GM12878 (cell line): ENCODE measurements around the gene SIRT2. TPM values are rescaled to one million over a fixed set of nuclear protein-coding genes. Genes with fewer than 3 reads are reported as not detected.

Experiments
- BHLHE40 ChIP-seq, 2 experiments: fragments of 450-650 bp in 1 of 2; IDR thresholded peaks; 2 replicates each; pipeline ENCODE4 v1.6.1; 2011 to 2017; ENCODE audit warnings: low read depth in 2 of 2, borderline replicate concordance in 1 of 2, improper control_type of control experiment in 1 of 2, low read length in 1 of 2, mild to moderate bottlenecking in 1 of 2
- GABPA ChIP-seq: IDR thresholded peaks from 2 replicates; pipeline ENCODE4 v1.6.1; 2014; ENCODE audit warnings: antibody characterized with exemption, low read depth, mild to moderate bottlenecking, inconsistent platforms
- HCFC1 ChIP-seq: fragments of 150-350 bp; IDR thresholded peaks from 2 replicates; pipeline ENCODE4 v1.6.1; 2014; ENCODE audit warnings: low read length
- HDAC6 ChIP-seq: fragments of 200-600 bp; sonication (generic); IDR thresholded peaks from one replicate; pipeline ENCODE4 v1.8.0; 2017; ENCODE audit warnings: antibody characterized with exemption; ENCODE audit not compliant: unreplicated experiment
- HDGF ChIP-seq: fragments of 450-650 bp; IDR thresholded peaks from 2 replicates; pipeline ENCODE4 v1.6.1; 2016; ENCODE audit warnings: antibody characterized with exemption
- MEF2A ChIP-seq: IDR thresholded peaks from 2 replicates; pipeline ENCODE4 v1.6.1; 2011; ENCODE audit warnings: low read depth, mild to moderate bottlenecking, low read length, moderate library complexity; ENCODE audit not compliant: insufficient read depth
- MTA2 ChIP-seq: fragments of 450-650 bp; IDR thresholded peaks from 2 replicates; pipeline ENCODE4 v1.6.1; 2016; ENCODE audit warnings: low read depth, mild to moderate bottlenecking, moderate library complexity
- MYB ChIP-seq: fragments of 150-350 bp; IDR thresholded peaks from 2 replicates; pipeline ENCODE4 v1.6.1; 2014; ENCODE audit warnings: mild to moderate bottlenecking, low read depth, low read length, borderline replicate concordance
- NRF1 ChIP-seq: conservative IDR thresholded peaks from 2 replicates; pipeline ENCODE4 v1.6.1; 2011; ENCODE audit warnings: mild to moderate bottlenecking, low read depth, low read length, improper control_type of control experiment
- PAX5 ChIP-seq: IDR thresholded peaks from 2 replicates; pipeline ENCODE4 v1.6.1; 2011; ENCODE audit warnings: low read depth, low read length, borderline replicate concordance
- PML ChIP-seq: IDR thresholded peaks from 2 replicates; pipeline ENCODE4 v1.6.1; 2012; ENCODE audit warnings: low read length, inconsistent platforms
- SIN3A ChIP-seq: IDR thresholded peaks from 2 replicates; pipeline ENCODE4 v1.6.1; 2012; ENCODE audit warnings: low read depth, low read length, improper control_type of control experiment
- SP1 ChIP-seq: IDR thresholded peaks from one replicate; pipeline ENCODE4 v1.6.1; 2011; ENCODE audit warnings: low read depth, low read length
- YY1 ChIP-seq: IDR thresholded peaks from 2 replicates; pipeline ENCODE4 v1.6.1; 2011; ENCODE audit warnings: low read depth, mild to moderate bottlenecking, low read length
- ZBED1 ChIP-seq: IDR thresholded peaks from 2 replicates; pipeline ENCODE4 v1.6.1; 2016; ENCODE audit warnings: borderline replicate concordance
- polyA plus RNA-seq, 11 experiments: library from polyadenylated mRNA; depleted of rRNA in 4 of 11; unstranded in 6 of 11; stranded (reverse) in 5 of 11; fragments of >200 nt; fragmentation: Nextera tagmentation in 4 of 11; fragmentation: Illumina TruSeq in 1 of 11; extraction: Ambion mirVana in 4 of 11; extraction: Trizol in 1 of 11; gene quantifications; 1 replicate in 1 of 11; 2 replicates in 10 of 11; pipeline versions ENCODE4 v1.2.1 to v1.2.3, GENCODE V29; 2011 to 2016; ENCODE audit warnings: inconsistent platforms in 2 of 11, missing spikeins in 2 of 11, low read depth in 1 of 11
- total RNA-seq, 4 experiments: library from RNA; depleted of rRNA in 3 of 4; stranded (reverse); fragments of >200 nt in 3 of 4; fragmentation: Illumina TruSeq in 1 of 4; extraction: Trizol in 1 of 4; gene quantifications; 2 replicates each; pipeline versions ENCODE4 v1.2.1 to v1.2.3, GENCODE V29; 2013 to 2021
- TF ChIP-seq, protein P1 (sequence below): fragments of 450-650 bp; conservative IDR thresholded peaks from 2 replicates; pipeline ENCODE4 v1.6.1; 2017; ENCODE audit warnings: mild to moderate bottlenecking, moderate library complexity
- TF ChIP-seq, protein P2 (sequence below): fragments of 450-650 bp; IDR thresholded peaks from 2 replicates; pipeline ENCODE4 v1.6.1; 2014; ENCODE audit warnings: mild to moderate bottlenecking
- TF ChIP-seq, protein P3 (sequence below): fragments of 450-650 bp; IDR thresholded peaks from 2 replicates; pipeline ENCODE4 v1.6.1; 2017; ENCODE audit warnings: mild to moderate bottlenecking, moderate library complexity
- TF ChIP-seq, protein P4 (sequence below): IDR thresholded peaks from 2 replicates; pipeline ENCODE4 v1.6.1; 2012; ENCODE audit warnings: low read depth, low read length, improper control_type of control experiment
- TF ChIP-seq, protein P5 (sequence below): fragments of 450-650 bp; IDR thresholded peaks from 2 replicates; pipeline ENCODE4 v1.6.1; 2018; ENCODE audit warnings: borderline replicate concordance, mild to moderate bottlenecking; ENCODE audit not compliant: partially characterized antibody

The SIRT2 gene
- total and polyA plus RNA-seq, 10 of the 15 experiments (the other 5 are each of a cell fraction or from before 2014, with no cell fraction given) = 1.4 to 38.7 (median 24.1) TPM

DNA sequence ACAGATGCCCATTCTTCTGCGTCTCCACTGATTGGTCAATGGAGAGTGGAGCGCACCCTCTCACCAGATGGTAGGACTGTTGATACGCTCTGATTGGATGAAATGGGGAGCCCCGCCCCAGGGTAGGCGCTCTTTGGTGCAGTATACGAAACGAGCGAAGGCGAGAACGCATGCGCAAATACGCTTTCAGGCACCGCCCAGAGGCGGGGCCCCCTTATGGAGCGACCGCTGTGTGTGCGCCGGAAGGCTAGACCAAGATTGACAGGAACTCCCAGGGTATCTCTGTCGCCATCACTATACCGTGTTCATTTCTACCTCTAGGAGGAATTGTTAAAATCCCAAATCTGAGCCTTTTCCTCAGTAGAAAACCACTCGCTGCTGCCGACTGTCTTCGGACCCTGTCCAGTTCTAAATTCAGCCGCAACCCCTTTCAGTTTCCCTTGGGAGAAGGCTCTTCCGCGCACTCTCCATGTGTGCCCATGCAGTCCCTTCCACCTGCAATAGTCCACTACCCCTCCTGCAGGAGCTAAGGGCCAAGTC lies 48.9 kb downstream of the SIRT2 start (continued):
- TF ChIP-seq, protein P1, sequence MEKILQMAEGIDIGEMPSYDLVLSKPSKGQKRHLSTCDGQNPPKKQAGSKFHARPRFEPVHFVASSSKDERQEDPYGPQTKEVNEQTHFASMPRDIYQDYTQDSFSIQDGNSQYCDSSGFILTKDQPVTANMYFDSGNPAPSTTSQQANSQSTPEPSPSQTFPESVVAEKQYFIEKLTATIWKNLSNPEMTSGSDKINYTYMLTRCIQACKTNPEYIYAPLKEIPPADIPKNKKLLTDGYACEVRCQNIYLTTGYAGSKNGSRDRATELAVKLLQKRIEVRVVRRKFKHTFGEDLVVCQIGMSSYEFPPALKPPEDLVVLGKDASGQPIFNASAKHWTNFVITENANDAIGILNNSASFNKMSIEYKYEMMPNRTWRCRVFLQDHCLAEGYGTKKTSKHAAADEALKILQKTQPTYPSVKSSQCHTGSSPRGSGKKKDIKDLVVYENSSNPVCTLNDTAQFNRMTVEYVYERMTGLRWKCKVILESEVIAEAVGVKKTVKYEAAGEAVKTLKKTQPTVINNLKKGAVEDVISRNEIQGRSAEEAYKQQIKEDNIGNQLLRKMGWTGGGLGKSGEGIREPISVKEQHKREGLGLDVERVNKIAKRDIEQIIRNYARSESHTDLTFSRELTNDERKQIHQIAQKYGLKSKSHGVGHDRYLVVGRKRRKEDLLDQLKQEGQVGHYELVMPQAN = peak; percentile 40; the same call in 1 of the 2 replicates
- TF ChIP-seq HDGF = no peak; the same call in 1 of the 2 replicates
- peak; percentile 13 for TF ChIP-seq SIN3A
- TF ChIP-seq YY1 = peak; percentile 77
- TF ChIP-seq PAX5 = no peak
- peak; percentile 16 to 32; a peak in 1 of 4 replicates for TF ChIP-seq BHLHE40 (IDR thresholded peaks at IDR 0.05; ENCODE audit: borderline replicate concordance in 1 of 2, low read depth in 2 of 2, low read length in 1 of 2)
- TF ChIP-seq SP1 = peak; percentile 73
- TF ChIP-seq, protein P2, sequence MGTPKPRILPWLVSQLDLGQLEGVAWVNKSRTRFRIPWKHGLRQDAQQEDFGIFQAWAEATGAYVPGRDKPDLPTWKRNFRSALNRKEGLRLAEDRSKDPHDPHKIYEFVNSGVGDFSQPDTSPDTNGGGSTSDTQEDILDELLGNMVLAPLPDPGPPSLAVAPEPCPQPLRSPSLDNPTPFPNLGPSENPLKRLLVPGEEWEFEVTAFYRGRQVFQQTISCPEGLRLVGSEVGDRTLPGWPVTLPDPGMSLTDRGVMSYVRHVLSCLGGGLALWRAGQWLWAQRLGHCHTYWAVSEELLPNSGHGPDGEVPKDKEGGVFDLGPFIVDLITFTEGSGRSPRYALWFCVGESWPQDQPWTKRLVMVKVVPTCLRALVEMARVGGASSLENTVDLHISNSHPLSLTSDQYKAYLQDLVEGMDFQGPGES = peak; percentile 39
- TF ChIP-seq MTA2 = no peak
- TF ChIP-seq HCFC1 = peak; percentile 50; the same call in 1 of the 2 replicates
- TF ChIP-seq MEF2A = 0 out of 2 replicates have a peak, but pooled peaks have one; percentile 1
- TF ChIP-seq, protein P3, sequence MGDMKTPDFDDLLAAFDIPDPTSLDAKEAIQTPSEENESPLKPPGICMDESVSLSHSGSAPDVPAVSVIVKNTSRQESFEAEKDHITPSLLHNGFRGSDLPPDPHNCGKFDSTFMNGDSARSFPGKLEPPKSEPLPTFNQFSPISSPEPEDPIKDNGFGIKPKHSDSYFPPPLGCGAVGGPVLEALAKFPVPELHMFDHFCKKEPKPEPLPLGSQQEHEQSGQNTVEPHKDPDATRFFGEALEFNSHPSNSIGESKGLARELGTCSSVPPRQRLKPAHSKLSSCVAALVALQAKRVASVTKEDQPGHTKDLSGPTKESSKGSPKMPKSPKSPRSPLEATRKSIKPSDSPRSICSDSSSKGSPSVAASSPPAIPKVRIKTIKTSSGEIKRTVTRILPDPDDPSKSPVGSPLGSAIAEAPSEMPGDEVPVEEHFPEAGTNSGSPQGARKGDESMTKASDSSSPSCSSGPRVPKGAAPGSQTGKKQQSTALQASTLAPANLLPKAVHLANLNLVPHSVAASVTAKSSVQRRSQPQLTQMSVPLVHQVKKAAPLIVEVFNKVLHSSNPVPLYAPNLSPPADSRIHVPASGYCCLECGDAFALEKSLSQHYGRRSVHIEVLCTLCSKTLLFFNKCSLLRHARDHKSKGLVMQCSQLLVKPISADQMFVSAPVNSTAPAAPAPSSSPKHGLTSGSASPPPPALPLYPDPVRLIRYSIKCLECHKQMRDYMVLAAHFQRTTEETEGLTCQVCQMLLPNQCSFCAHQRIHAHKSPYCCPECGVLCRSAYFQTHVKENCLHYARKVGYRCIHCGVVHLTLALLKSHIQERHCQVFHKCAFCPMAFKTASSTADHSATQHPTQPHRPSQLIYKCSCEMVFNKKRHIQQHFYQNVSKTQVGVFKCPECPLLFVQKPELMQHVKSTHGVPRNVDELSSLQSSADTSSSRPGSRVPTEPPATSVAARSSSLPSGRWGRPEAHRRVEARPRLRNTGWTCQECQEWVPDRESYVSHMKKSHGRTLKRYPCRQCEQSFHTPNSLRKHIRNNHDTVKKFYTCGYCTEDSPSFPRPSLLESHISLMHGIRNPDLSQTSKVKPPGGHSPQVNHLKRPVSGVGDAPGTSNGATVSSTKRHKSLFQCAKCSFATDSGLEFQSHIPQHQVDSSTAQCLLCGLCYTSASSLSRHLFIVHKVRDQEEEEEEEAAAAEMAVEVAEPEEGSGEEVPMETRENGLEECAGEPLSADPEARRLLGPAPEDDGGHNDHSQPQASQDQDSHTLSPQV = no peak
- TF ChIP-seq, protein P4, sequence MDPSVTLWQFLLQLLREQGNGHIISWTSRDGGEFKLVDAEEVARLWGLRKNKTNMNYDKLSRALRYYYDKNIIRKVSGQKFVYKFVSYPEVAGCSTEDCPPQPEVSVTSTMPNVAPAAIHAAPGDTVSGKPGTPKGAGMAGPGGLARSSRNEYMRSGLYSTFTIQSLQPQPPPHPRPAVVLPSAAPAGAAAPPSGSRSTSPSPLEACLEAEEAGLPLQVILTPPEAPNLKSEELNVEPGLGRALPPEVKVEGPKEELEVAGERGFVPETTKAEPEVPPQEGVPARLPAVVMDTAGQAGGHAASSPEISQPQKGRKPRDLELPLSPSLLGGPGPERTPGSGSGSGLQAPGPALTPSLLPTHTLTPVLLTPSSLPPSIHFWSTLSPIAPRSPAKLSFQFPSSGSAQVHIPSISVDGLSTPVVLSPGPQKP = peak; percentile 52
- peak; percentile 90 for TF ChIP-seq PML
- TF ChIP-seq ZBED1 = 0 out of 2 replicates have a peak, but pooled peaks have one; percentile 52
- TF ChIP-seq GABPA = peak; percentile 63; the same call in 1 of the 2 replicates
- peak; percentile 16; the same call in 1 of the 2 replicates for TF ChIP-seq NRF1
- TF ChIP-seq, protein P5, sequence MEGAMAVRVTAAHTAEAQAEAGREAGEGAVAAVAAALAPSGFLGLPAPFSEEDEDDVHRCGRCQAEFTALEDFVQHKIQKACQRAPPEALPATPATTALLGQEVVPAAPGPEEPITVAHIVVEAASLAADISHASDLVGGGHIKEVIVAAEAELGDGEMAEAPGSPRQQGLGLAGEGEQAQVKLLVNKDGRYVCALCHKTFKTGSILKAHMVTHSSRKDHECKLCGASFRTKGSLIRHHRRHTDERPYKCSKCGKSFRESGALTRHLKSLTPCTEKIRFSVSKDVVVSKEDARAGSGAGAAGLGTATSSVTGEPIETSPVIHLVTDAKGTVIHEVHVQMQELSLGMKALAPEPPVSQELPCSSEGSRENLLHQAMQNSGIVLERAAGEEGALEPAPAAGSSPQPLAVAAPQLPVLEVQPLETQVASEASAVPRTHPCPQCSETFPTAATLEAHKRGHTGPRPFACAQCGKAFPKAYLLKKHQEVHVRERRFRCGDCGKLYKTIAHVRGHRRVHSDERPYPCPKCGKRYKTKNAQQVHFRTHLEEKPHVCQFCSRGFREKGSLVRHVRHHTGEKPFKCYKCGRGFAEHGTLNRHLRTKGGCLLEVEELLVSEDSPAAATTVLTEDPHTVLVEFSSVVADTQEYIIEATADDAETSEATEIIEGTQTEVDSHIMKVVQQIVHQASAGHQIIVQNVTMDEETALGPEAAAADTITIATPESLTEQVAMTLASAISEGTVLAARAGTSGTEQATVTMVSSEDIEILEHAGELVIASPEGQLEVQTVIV = peak; percentile 5
- TF ChIP-seq MYB = no peak
- no peak for TF ChIP-seq HDAC6
